Amygdala (tissue), 56 donors: ENCODE measurements around the gene SYNE2.
"Not testable (repeated sequence)": the region's sequence is repeated elsewhere in the genome, so short reads cannot be mapped to it uniquely, and the experiment has no call there.

Experiments
- DNase-seq, 56 donors: peaks; one replicate each; lab custom pipeline; 2025; lab: John Stamatoyannopoulos, UW

Gene SYNE2

GRCh38 chr14:63852817-63853731 is at the start of gene SYNE2:
TSS of gene SYNE2 (plus strand) at chr14:63853004. CDS start at chr14:63909149, 56,145 bp downstream.
- DNase-seq = peak in 33 of 56 donors; percentile 2 to 59 (median 18)

- DNase-seq = not testable (repeated sequence)
Measured at GRCh38 chr14:63803221-63803791, 49.5 kb upstream of the SYNE2 start.

- not testable (repeated sequence) for DNase-seq
Measured at GRCh38 chr14:63806064-63806463, 46.7 kb upstream of the SYNE2 start.

- not testable (repeated sequence) for DNase-seq
Measured at GRCh38 chr14:63811692-63812091, 41.1 kb upstream of the SYNE2 start.

GRCh38 chr14:63833728-63834127 is 19.1 kb upstream of the SYNE2 start:
- DNase-seq = no peak

- DNase-seq = no peak
Measured at GRCh38 chr14:63840981-63841380, 11.8 kb upstream of the SYNE2 start.

- no peak for DNase-seq
Measured at GRCh38 chr14:63843796-63844195, 9.0 kb upstream of the SYNE2 start.

- DNase-seq = no peak
Measured at GRCh38 chr14:63848890-63849289, 3.9 kb upstream of the SYNE2 start.

GRCh38 chr14:63852271-63852816 is 460 bp upstream of the SYNE2 start:
- no peak for DNase-seq

GRCh38 chr14:63853831-63854293 is 1.1 kb downstream of the SYNE2 start:
- peak in 2 of 56 donors; percentile 2 to 14 for DNase-seq

GRCh38 chr14:63854330-63854729 is 1.5 kb downstream of the SYNE2 start:
- DNase-seq = no peak

- DNase-seq = no peak
Measured at GRCh38 chr14:63855281-63855680, 2.5 kb downstream of the SYNE2 start.

GRCh38 chr14:63857466-63858030 is 4.7 kb downstream of the SYNE2 start:
- DNase-seq = no peak

- no peak for DNase-seq
Measured at GRCh38 chr14:63860146-63860545, 7.3 kb downstream of the SYNE2 start.

- no peak for DNase-seq
Measured at GRCh38 chr14:63862163-63862562, 9.4 kb downstream of the SYNE2 start.

GRCh38 chr14:63863004-63863403 is 10.2 kb downstream of the SYNE2 start:
- no peak for DNase-seq

GRCh38 chr14:63864775-63865174 is 12.0 kb downstream of the SYNE2 start:
- DNase-seq = not testable (repeated sequence)

GRCh38 chr14:63867933-63868921 is 15.4 kb downstream of the SYNE2 start:
- DNase-seq = no peak

GRCh38 chr14:63869940-63870752 is 17.3 kb downstream of the SYNE2 start:
- DNase-seq = not testable (repeated sequence)
